Measurements from ENCODE around the gene KCNMB2.
A peak's percentile ranks its signal among the peaks of the same experiment; 100 is the strongest.
"Not testable (repeated sequence)": the region's sequence is repeated elsewhere in the genome, so short reads cannot be mapped to it uniquely, and the experiment has no call there.

KCNMB2 gene

DNA sequence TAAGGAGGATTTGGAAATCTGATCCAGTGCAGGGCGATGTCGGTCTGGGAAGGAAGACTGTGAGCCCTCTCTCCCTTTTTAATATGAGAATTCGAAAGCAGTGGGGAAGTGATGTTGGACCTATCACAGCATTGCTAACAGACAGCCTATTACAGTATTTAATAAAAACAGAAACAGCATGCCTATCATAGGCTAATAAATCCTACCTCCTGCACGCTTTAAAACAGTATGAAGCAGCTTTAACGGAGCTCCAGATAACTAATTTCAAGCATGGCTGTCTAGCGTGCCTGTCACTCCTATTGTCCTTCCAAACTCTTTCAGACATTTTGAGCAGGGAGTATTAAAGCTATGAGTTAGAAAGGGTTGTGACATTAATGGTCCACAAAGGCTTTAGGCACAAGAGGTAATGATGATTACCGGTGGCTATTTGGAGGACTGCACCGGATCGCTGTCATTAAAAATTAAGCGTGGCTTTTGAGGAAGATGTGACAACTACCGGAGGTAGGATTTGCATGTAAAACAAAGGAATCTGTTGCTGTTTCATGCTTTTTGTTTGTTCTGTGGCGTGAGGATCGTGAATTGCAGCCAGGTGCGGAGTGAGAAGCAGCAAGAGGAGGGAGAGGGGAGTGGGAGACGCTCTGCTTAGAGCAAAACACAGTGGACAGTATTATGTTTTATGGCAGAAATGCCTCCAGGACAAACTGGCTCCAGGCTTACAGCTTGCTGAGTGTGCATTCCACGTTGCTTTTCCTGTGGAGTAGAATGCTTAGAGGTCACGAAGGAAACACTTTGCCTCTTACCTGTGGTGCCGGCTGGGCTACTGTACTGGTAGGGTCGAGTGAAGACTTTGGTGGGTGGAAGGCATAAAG is at the start of gene KCNMB2:
TSS of gene KCNMB2 (plus strand) at position 226 of the 869 bp plus-strand sequence.
- FAIRE-seq, result no peak

DNA sequence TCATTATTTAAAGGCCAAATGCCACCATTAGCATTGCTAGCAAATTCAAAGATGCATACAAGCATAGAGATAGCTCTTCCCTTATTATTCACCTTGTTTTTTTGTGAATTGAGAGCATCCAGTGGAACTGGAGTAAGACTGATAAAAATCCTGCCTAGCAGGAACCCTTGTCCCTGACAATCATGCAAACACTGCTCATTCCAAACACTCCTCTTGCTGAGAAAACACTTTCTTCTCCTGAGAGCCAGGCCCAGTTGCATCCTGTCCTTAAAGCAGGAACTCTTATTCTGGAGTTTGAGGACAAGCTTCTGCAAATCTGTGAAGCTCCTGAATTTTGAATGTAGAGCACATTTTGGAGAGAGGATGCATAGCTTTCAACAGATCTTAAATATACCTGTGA is 49.3 kb upstream of the KCNMB2 start:
- no peak for FAIRE-seq

DNA sequence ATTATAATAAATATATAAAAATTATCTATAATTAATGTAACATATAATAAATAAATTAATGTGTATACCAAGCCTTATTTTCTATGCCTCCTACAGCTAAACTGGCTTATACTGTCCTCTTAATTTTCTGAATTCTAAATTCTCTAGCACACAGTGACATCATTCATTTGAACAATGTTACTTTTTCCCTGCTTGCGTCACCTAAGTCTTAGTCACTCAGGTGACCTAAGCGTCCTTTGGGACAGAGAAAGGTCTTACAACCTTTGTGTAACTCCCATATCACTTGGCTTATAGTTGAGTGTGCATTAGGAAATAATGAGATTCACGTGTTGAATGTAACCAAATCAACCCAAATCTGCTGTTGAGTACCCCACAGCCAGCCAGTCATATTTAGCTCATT is 48.5 kb upstream of the KCNMB2 start:
- FAIRE-seq, result no peak

- FAIRE-seq, result no peak
Observed at GRCh38 chr3:178491751-178492150, 44.5 kb upstream of the KCNMB2 start.

- FAIRE-seq, result no peak
Observed at GRCh38 chr3:178492491-178492890, 43.7 kb upstream of the KCNMB2 start.

- FAIRE-seq, result no peak
Observed at GRCh38 chr3:178494386-178494785, 41.9 kb upstream of the KCNMB2 start.

DNA sequence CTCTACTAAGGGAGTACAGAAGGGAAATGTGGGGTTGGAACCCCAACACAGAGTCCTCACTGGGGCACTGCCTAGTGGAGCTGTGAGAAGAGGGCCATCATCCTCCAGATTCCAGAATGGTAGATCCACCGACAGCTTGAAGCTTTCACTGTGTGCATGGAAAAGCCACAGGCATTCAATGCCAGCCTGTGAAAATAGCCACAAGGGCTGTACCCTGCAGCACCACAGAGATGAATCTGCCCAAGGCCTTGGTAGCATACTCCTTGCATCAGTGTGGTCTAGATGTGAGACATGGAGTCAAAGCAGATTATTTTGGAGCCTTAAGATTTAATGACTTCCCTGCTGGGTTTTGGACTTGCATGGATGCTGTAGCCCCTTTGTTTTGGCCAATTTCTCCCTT is 39.3 kb upstream of the KCNMB2 start:
- FAIRE-seq, result no peak

- no peak for FAIRE-seq
Observed at GRCh38 chr3:178498871-178499270, 37.4 kb upstream of the KCNMB2 start.

DNA sequence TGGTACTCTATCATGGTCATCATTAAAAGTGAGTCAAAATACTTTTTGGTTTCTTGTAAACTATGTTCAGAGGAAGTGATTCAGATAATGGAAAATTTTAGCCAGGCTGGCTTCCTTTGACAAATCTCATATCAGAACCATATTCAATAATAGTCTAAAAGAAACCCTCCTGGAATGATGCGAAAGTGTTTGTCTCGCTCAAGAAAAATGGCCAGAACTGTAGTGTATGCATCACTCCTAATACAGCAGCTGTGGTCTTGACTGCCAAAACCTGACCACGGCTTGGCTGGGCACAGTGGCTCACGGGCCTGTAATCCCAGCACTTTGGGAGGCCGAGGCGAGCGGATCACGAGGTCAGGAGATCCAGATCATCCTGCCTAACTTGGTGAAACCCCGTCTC is 35.6 kb upstream of the KCNMB2 start:
- no peak for FAIRE-seq

DNA sequence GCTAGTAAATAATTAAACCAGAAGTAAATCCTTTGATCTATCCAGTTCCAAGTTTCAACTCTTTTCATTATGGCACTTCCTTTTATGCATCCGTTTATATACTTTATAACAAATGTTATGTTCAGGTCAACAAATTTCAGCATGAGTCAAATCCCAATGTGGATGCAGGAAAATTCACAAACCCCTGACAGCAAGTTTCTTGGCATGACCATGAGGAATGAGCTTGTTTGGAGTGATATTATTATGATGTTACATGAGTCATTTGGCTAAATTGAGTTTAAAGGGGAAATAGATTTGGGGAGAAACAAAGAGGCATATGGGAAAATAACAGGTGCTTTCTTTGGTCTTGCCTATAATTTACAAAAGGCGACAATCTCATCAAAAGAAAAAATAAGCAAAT is 32.1 kb upstream of the KCNMB2 start:
- no peak for FAIRE-seq

GRCh38 chr3:178505832-178506231 is 30.4 kb upstream of the KCNMB2 start:
- FAIRE-seq, result no peak

GRCh38 chr3:178507507-178508442 is 28.5 kb upstream of the KCNMB2 start:
- FAIRE-seq, result no peak

DNA sequence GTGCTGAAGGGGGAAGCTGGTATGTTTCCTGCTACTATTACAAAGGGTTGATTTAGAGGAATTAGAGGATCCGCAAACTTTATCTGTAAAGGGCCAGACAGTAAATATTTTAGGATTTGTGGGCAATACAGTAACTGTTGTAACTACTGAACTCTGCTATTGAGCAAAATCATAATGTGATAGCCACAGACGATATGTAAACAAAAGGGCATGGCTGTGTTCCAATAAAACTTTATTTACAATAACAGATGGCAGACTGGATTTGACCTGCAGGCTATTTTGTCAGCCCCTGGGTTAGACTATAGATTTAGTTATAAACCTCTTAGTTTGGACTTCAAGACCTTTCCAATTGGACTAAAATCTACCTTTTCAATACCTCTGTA is 27.8 kb upstream of the KCNMB2 start:
- FAIRE-seq, result no peak

DNA sequence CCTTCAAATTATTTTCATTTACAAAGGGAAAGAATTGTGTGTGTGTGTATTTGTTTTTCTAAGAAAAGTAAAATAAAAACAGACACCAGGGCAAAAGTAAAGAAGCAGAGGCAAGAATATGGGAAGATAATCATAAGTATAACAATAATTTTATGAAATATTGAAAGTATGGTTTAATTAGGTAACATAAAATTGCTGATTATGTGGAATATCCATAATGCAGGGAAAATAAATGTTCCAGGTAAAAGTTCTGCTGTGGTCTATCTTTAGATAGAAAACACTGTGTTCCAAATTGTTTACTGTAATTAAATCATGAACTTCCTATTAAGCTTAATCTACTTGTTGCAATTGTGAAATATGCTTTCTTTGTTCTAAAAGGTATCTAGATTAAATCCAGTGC is 25.7 kb upstream of the KCNMB2 start:
- FAIRE-seq, result no peak

DNA sequence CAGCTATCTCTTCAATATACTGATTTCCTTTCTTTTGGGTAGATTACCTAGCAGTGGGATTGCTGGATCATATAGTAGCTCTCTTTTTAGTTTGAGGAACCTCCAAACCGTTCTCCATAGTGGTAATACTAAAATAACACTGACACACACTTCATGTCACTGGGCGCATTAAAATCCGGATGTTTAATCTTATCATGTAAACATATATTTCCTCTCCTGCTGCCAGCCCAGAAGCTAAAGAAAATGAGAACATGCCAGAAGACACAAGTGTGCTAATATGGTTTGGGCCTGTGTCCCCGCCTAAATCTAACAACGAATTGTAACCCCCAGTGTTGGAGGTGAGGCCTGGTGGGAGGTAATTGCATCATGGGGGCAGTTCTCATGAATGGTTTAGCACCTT is 23.6 kb upstream of the KCNMB2 start:
- FAIRE-seq, result no peak

GRCh38 chr3:178513546-178514380 is 22.5 kb upstream of the KCNMB2 start:
- FAIRE-seq, result peak; percentile 74

DNA sequence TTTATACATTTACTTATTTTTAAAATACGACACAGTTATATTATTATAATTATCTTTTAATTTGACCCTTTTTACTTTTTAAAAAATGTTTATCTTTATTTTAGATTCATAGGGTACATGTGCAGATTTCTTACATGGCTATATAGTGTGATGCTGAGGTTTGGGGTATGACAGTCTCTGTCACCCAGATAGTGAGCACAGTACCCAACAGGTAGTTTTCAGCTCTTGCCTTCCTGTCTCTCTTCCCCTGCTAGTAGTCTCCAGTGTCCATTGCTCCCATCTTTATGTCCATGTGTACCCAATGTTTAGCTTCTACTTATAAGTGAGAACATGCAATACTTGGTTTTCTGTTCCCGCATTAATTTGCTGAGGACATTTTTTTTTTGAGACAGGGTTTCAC is 21.8 kb upstream of the KCNMB2 start:
- no peak for FAIRE-seq

- FAIRE-seq, result not testable (repeated sequence)
Observed at GRCh38 chr3:178515076-178515744, 21.0 kb upstream of the KCNMB2 start.

DNA sequence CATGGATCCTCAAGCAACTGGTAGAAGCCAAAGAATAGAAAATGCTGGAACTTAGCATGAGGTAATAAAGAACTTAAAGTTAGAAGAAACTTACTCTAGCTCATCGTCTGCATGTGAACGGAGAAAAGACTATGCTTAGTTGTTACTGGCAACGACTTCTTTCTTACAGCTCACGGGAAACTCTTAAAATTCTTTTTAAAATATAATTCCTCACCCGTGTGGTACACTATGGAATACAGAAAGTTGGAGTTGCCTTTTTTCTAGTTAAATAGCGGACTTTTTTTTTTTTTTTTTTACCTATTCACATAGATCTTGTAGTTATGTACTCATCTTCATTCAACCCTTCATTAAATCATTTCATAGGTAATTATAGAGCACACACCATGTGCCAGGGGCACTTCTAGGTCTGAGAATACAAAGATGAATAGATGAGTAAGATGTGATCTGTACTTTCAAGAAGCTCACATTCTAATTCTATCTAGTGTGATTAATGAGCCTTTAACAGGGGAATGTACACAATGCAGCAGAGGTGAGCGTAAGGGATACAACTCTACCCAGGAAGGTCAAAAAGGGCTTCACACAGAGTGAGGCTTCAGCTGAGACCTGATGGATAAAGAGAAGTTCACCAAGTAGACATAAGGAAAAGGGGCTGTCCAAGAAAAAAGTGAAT is 18.4 kb upstream of the KCNMB2 start:
- FAIRE-seq, result no peak

GRCh38 chr3:178518660-178519396 is 17.4 kb upstream of the KCNMB2 start:
- FAIRE-seq, result no peak

DNA sequence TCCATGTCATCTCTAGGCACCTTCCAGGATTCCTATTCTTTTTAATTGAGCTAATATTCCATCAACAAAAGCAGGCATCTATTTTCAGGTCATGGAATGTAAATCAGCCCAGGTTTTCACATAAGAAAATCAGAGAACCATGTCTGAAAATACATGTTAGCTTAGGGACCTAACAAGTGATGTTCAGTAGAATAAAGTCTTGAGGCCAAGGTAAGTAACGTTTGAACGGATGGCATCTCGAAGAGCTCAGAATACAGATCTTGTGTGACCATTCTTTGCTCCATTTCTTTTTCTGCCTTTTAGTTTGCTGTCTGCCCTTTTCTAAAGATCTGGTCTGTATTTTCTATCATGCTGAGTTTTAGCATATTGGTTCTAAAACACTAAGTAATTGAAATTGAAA is 16.5 kb upstream of the KCNMB2 start:
- no peak for FAIRE-seq
